ENCODE measurements around the gene TRAPPC12. TPM values are rescaled to one million over a fixed set of nuclear protein-coding genes. Genes with fewer than 3 reads are reported as not detected.

Gene TRAPPC12
- total RNA-seq, 2 experiments from 2014 or later, result 49.8 to 64.0 TPM

GRCh38 chr2:3376821-3377220 lies 2.7 kb upstream of the TRAPPC12 start:
- intact Hi-C loops (cut with DNase I, micrococcal nuclease), result loop anchor here in 1 of 2 experiments (2.0 to 5.0 kb wide), 3 partner anchors 180 to 760 kb away; partner anchors contain the start of gene RNASEH1
- no peak for DNase-seq
- H3K27ac ChIP-seq (ENCODE audit: low read depth in 1 of 2, low read length in 2 of 2), result no peak overlapping the region
- no peaks in the 10 kb centered on the region for H3K9me3 Mint-ChIP-seq
- peak overlapping the region; percentile 89 for H3K4me3 ChIP-seq (ENCODE audit: low read length)
- peaks cover 56% of the 10 kb centered on the region for H3K4me1 Mint-ChIP-seq (ENCODE audit: low read depth)
- H3K4me1 ChIP-seq (ENCODE audit: insufficient read depth, low read length), result peaks cover 42% of the 10 kb centered on the region
- no peaks in the 10 kb centered on the region for H3K27me3 ChIP-seq (ENCODE audit: control insufficient read depth in 1 of 2, insufficient read depth in 2 of 2, low read length in 2 of 2)
- H3K27ac Mint-ChIP-seq, result peak overlapping the region; percentile 98
- H3K9me3 ChIP-seq (ENCODE audit: control insufficient read depth in 1 of 2, insufficient read depth in 1 of 2, low read length in 2 of 2), result peaks cover 0 to 14% of the 10 kb centered on the region in 2 experiments
- peaks cover 39% of the 10 kb centered on the region for H3K36me3 Mint-ChIP-seq (ENCODE audit: low read depth)
- ChIA-PET POLR2A (interaction anchor here (0.7 to 4.2 kb wide), 4 partner anchors 46 to 199 kb away, joined by 3 to 30 read pairs (median 4); partner anchors contain the start of gene RNASEH1), CTCF (no interaction called here)
- no peak for ATAC-seq (ENCODE audit: poor library complexity)
- no peak for TF ChIP-seq CTCF (IDR thresholded peaks at IDR 0.05)
- H3K4me3 Mint-ChIP-seq, result peak overlapping the region; percentile 97
- H3K27me3 Mint-ChIP-seq, result no peaks in the 10 kb centered on the region
- H3K36me3 ChIP-seq (ENCODE audit: insufficient read depth, low read length), result peaks cover 3% of the 10 kb centered on the region

GRCh38 chr2:3377279-3377611 lies 2.2 kb upstream of the TRAPPC12 start:
- Mint-ChIP-seq H3K4me3 (peak overlapping the region; percentile 97), H3K27me3 (no peaks in the 10 kb centered on the region), H3K27ac (peak overlapping the region; percentile 98), H3K9me3 (no peaks in the 10 kb centered on the region), H3K4me1 (ENCODE audit: low read depth) (peaks cover 57% of the 10 kb centered on the region), H3K36me3 (ENCODE audit: low read depth) (peaks cover 44% of the 10 kb centered on the region)
- POLR2A ChIA-PET, result interaction anchor here (0.8 to 4.2 kb wide), 9 partner anchors 9 to 764 kb away, joined by 3 to 30 read pairs (median 4); partner anchors contain the start of genes ADI1 and RNASEH1
- H3K9me3 ChIP-seq (ENCODE audit: control insufficient read depth in 1 of 2, insufficient read depth in 1 of 2, low read length in 2 of 2), result peaks cover 0 to 14% of the 10 kb centered on the region in 2 experiments
- no peaks in the 10 kb centered on the region for H3K27me3 ChIP-seq (ENCODE audit: control insufficient read depth in 1 of 2, insufficient read depth in 2 of 2, low read length in 2 of 2)
- CTCF ChIA-PET, result no interaction called here
- H3K4me3 ChIP-seq (ENCODE audit: low read length), result peak overlapping the region; percentile 89
- peak overlapping the region; percentile 85 to 94 for H3K27ac ChIP-seq (ENCODE audit: low read depth in 1 of 2, low read length in 2 of 2)
- TF ChIP-seq CTCF (IDR thresholded peaks at IDR 0.05), result no peak
- intact Hi-C loops (cut with DNase I, micrococcal nuclease), result loop anchor here in 1 of 2 experiments (2.0 to 5.0 kb wide), 3 partner anchors 180 to 760 kb away; partner anchors contain the start of gene RNASEH1
- DNase-seq (peak in 5 of 14 experiments; percentile 8 to 70 (median 47)), ATAC-seq (ENCODE audit: poor library complexity) (peak; percentile 1)
- peaks cover 3% of the 10 kb centered on the region for H3K36me3 ChIP-seq (ENCODE audit: insufficient read depth, low read length)
- H3K4me1 ChIP-seq (ENCODE audit: insufficient read depth, low read length), result peaks cover 42% of the 10 kb centered on the region

GRCh38 chr2:3377612-3378432 lies 1.7 kb upstream of the TRAPPC12 start, which contains the start of gene EIPR1:
TSS of gene EIPR1 (minus strand) at chr2:3377818. CDS start at chr2:3377689, 129 bp downstream.
- H3K9me3 Mint-ChIP-seq, result no peaks in the 10 kb centered on the region
- POLR2A ChIA-PET, result interaction anchor here (0.8 to 4.2 kb wide), 11 partner anchors 9 to 764 kb away, joined by 3 to 30 read pairs (median 4); partner anchors contain the start of genes ADI1 and RNASEH1
- CTCF ChIA-PET, result no interaction called here
- peak within 1 kb of the TSS; percentile 98 for H3K27ac Mint-ChIP-seq
- Histone ChIP-seq H3K36me3 (ENCODE audit: insufficient read depth, low read length) (peaks cover 3% of the 10 kb centered on the region), H3K27ac (ENCODE audit: low read depth in 1 of 2, low read length in 2 of 2) (peak within 1 kb of the TSS; percentile 85 to 94), H3K4me3 (ENCODE audit: low read length) (peak within 1 kb of the TSS; percentile 89), H3K4me1 (ENCODE audit: insufficient read depth, low read length) (peaks cover 42% of the 10 kb centered on the region), H3K27me3 (ENCODE audit: control insufficient read depth in 1 of 2, insufficient read depth in 2 of 2, low read length in 2 of 2) (no peaks in the 10 kb centered on the region), H3K9me3 (ENCODE audit: control insufficient read depth in 1 of 2, insufficient read depth in 1 of 2, low read length in 2 of 2) (peaks cover 0 to 14% of the 10 kb centered on the region in 2 experiments)
- peaks cover 45% of the 10 kb centered on the region for H3K36me3 Mint-ChIP-seq (ENCODE audit: low read depth)
- H3K4me1 Mint-ChIP-seq (ENCODE audit: low read depth), result peaks cover 57% of the 10 kb centered on the region
- no peaks in the 10 kb centered on the region for H3K27me3 Mint-ChIP-seq
- peak within 1 kb of the TSS; percentile 97 for H3K4me3 Mint-ChIP-seq
- peak; percentile 93 to 99 (median 95) for DNase-seq
- ATAC-seq (ENCODE audit: poor library complexity), result peak; percentile 77
- intact Hi-C loops (cut with DNase I, micrococcal nuclease), result loop anchor here (2.0 to 5.0 kb wide), 6 partner anchors 141 to 761 kb away; partner anchors contain the start of genes RNASEH1 (in 2 of the 2), ADI1 (in 1 of the 2) and RPS7 (in 1 of the 2)
- no peak for TF ChIP-seq CTCF (IDR thresholded peaks at IDR 0.05)

All from CD4-positive, alpha-beta T cell (primary cell).